GM15510 (cell line): ENCODE data around the gene HDDC2.

ENCODE experiments used
- POLR2A ChIP-seq: IDR thresholded peaks from 3 replicates; pipeline ENCODE4 v1.6.1; 2011; ENCODE audit warnings: borderline replicate concordance; ENCODE audit not compliant: insufficient read length; ENCODE audit errors: extremely low read depth

The HDDC2 gene

DNA sequence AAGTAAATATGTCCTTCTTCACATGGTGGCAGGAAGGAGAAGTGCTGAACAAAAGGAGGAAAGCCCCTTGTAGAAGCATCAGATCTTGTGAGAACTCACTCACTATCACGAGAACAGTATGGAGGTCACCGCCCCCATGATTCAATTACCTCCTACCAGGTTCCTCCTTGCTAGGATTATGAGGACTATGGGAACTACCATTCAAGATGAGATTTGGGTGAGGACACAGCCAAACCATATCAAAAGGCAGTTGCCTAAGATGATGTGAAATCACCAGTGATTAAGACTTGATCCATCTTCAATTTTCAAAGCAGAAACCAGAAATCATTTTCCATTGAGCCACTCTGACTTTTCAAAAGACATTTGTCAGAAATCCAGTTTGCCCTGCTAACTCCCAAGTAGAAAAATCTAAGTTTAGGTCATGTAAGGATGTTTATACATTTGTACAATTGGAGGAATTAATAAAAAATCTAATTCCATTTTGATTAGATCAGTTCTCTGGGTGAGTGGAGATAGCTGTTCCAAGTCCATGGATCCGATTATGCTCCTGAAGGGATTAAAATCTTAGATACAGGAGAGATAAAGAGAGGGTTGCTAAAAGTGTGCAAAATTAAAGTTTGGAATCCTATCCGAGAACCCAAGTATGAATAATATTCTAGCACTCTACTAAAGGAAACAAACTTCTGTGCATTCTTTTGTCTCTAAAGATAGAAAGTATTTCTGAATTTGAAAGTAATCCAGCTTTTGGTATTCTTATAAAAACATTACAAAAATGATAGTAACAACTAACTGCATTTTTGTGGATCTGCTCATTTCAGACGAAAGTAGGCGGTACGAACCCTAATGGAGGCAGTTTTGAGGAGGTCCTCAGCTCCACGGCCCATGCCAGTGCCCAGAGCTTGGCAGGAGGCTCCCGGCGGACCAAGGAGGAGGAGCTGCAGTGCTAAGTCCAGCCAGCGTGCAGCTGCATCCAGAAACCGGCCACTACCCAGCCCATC is 39.5 kb downstream of the HDDC2 start:
- no peak for TF ChIP-seq POLR2A

DNA sequence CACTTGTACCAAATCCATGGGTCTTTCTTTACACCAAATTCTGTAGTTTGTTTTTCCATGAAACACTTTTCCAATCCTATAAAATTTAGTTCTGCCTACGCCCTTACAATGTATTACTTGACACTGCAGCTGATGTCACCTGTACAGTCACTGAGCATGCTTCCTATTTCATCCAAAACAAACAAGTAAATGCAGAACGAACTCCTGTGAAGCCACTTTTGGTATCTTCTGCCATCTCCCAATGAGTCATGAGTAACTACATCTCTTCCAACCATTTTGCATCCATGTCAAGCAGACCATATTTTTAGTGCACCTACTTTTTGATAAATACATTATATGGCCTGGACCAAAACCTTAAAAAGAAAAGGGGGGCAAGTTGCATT is 42.4 kb downstream of the HDDC2 start:
- no peak for TF ChIP-seq POLR2A

DNA sequence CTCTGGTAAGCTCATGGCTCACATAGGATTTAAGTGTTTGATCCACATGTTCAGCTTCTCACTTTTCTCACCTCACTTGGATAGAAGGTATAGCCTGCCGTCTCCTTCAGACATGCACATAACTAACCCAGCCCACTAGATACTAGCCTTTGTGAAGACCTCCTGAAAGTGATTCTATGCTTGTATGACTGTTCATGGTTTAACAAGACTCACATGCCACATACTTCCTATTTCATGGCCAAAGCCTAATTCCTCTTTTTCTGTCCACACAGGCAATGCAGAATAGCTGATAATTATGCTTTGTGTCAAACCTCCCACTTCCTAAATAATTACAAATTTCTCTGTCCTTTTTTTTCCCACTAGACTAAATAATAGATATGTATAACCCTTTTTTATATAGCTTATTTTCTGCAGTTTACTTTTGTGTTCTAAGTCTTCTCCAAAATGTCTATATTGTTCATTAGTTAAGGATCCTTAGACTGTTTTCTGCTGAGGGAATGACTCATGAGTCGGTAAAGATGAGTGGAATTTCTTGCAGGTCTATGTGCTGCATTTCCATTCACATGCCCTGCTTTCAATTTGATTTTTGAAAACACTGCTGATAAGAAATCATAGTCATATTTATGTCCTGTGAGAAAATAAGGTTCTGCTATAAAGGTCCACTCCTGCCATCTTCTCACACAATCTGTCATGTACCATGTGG is 43.0 kb downstream of the HDDC2 start:
- no peak for TF ChIP-seq POLR2A

DNA sequence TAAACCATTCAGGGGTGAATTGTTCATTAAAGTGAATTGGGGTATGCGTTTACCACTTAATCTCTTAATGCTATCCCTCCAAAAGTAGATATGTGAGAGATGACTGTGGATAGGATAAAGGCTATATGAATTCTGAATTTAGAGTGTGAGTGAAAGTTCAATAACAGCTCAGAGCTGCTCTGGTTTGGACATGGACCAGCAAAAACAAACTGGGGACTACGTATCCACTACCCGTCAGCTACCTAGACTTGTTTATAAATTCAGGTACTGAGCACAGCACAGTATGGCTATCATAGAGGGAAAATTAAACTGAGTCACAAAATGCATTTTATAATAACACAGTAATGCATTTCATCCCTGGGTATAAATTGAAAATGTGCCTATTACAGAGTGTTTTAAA is 44.4 kb downstream of the HDDC2 start:
- no peak for TF ChIP-seq POLR2A

GRCh38 chr6:125255201-125255600 is 46.6 kb downstream of the HDDC2 start:
- TF ChIP-seq POLR2A, result no peak

- TF ChIP-seq POLR2A, result no peak
Measured at GRCh38 chr6:125254321-125254720, 47.4 kb downstream of the HDDC2 start.

GRCh38 chr6:125253881-125254280 is 47.9 kb downstream of the HDDC2 start:
- TF ChIP-seq POLR2A, result no peak

DNA sequence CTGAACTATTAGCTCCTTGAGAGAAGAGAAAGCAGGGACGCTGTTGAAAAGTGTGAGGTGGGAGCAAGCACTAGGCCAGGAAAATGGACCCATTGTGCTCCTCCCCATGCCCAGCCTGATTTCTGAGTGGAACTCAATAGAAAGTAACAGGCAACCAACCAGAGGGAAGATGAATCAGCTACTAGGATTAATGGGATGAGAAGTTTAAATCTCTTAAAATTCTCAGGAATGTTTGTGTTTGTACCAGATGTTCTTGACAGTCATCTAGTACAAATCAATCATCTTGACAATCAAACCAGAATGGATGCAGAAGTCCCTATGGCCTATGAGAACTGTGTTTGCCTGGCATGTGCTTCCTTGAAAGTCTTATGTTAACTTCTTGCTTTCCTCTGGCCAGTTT is 48.9 kb downstream of the HDDC2 start:
- no peak for TF ChIP-seq POLR2A

DNA sequence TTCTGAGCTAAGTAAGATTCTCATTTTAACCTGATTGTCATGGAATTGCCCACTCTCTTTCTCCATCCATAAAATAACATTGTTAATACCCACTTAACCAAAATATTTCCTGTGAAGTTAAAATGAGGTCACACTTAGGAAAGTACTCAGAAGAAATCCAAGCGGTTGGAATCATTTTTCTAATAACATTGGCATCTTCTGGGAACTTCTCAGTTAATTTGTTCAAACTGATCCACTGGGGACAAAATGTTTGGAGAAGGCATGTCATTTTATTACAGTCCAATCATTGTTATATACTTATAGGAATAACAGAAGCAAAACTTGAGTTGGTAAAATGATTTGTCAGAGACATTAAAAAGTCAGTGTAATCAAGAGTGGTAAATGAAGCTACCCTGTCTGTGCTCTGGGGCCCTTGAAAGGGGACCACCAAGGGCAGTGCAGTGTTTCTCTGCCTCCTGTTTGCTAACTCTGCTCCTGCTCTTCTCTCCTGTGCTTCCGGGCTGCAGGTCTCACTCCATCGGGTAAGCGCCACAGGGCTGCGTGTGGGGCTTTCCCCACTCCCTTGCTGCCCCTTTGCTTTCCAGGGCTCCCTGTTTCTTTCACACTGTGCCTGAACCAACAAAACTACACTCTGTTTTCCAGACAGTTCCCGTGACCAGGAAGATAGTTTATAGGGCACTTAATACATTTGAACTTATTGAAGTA is 50.1 kb downstream of the HDDC2 start:
- no peak for TF ChIP-seq POLR2A

DNA sequence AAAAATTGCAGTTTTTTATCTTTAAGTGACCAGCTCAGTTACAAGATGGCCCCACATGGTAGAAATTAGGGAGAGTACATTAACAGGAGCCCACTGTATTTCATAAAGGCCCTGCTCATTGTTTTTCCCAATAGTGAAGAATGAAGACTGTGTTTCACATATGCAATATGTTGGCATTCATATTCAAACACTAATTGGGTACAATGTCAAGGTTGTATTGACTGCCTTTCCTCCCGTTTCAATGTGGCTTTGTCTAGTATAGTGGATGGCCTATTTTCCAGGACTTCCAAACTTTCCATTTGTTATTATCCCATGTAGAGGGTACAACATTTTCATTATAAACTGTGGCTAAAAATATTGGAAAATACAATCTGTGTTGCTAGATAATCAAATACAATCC is 51.3 kb downstream of the HDDC2 start:
- TF ChIP-seq POLR2A, result no peak

- no peak for TF ChIP-seq POLR2A
Measured at GRCh38 chr6:125248136-125248535, 53.6 kb downstream of the HDDC2 start.

DNA sequence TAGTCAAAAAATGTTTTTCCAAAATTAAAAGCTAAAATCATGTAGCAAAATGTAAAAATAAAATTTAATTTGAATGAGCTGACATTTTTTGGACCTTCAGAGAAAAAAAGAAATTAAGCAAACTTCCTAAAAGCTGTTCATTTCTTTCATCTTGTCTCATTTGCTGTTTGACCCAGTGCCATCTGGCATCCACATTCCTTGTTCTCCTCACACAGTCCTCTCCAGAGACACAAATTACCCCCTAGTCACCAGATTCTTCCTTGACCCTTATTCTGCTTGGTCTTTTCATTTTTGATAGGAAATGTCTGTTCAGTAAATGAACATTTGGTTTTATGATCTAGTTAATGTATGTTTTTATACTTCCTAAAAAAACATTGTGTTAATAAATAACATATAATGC is 55.2 kb downstream of the HDDC2 start:
- TF ChIP-seq POLR2A, result no peak

DNA sequence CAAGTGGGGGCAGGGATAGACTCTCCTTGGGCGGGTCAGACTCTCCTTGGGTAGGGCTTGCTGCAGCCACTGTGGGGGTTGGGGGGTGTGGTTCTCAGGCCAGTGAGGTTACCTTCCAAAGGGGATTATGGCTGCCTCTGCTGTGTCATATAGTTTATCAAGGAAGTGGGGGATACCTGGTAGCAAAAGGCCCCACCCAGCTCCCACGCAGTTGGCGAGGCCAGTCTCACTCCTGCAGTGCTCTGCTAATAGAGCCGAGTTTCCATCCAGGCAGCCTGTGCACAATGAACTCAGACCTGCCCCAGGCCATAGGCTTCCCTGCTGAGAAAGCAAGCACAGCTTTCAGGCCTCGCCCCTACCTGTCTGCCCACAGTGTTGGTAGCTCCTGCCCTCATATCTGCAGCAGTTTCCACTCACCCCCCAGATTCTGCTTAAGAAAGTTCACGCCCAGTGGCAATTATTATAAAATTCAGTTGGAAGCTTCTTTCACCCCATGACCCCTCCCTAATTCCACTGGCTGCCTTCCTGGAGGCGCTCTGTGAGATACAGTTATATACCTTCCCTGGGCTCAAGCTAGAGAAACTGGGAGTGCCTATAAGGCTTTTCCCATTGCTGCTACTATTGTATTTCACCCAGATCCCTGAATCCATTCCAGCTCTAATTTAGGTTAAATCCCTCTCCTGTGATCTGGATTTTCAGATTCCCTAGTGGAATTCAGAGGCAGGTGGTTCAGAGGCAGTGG is 56.1 kb downstream of the HDDC2 start:
- TF ChIP-seq POLR2A, result no peak

- TF ChIP-seq POLR2A, result no peak
Measured at GRCh38 chr6:125245109-125245508, 56.7 kb downstream of the HDDC2 start.
